IPS DF 6.9 (cell line): ENCODE measurements around the gene DIP2B.
"Not testable (repeated sequence)": the region's sequence is repeated elsewhere in the genome, so short reads cannot be mapped to it uniquely, and the experiment has no call there.

Source experiments
- DNase-seq: peaks from one replicate; pipeline ENCODE4 v3.0.0-alpha.2; 2013; ENCODE audit warnings: low read depth, low spot score
- H3K27ac ChIP-seq: one replicate; pipeline ENCODE4 v1.5.1; 2013; ENCODE audit warnings: low read length, control low read depth
- H3K27me3 ChIP-seq: 2 replicates; pipeline ENCODE4 v1.6.1; 2013; ENCODE audit warnings: mild to moderate bottlenecking, low read length; ENCODE audit not compliant: control insufficient read depth, insufficient read depth
- H3K36me3 ChIP-seq: 2 replicates; pipeline ENCODE4 v1.6.1; 2013; ENCODE audit warnings: low read length; ENCODE audit not compliant: control insufficient read depth, insufficient read depth
- H3K4me1 ChIP-seq: 2 replicates; pipeline ENCODE4 v1.6.1; 2013; ENCODE audit warnings: low read length; ENCODE audit not compliant: control insufficient read depth, insufficient read depth
- H3K4me3 ChIP-seq: 2 replicates; pipeline ENCODE4 v1.5.1; 2013; ENCODE audit warnings: mild to moderate bottlenecking, low read length
- H3K9me3 ChIP-seq: 2 replicates; pipeline ENCODE4 v1.6.1; 2013; ENCODE audit warnings: low read length, inconsistent platforms; ENCODE audit not compliant: control insufficient read depth, insufficient read depth
- WGBS: extraction: QIAGEN DNeasy Blood & Tissue Kit; methylation state at CpG from one replicate; pipeline ENCODE4 v1.1.7; 2013; ENCODE audit warnings: mixed read lengths, missing lambda C conversion rate; ENCODE audit not compliant: insufficient read length, insufficient coverage; 5-methylcytosine and 5-hydroxymethylcytosine counted together

Gene DIP2B

DNA sequence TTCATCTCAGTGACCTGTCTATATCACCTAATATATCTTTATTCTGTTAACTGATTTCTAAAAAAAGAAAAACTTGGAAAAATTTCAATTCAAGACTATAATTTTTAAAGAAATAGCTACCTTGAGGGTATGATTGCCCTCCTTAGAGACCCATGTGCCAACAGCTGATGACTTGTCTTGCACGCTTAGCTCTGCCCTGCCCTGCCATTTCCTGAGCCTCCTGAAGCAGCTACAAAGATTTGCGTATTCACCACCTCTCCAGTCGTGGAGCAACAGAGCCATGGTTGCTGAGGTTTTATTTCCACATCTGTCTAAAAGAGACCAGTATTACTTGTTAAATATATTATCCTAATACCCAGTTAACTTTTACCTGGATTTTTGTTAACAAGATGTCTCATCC lies 167.4 kb downstream of the DIP2B start:
- no peaks in the 10 kb centered on the region; the same call in 1 of the 2 replicates for H3K36me3 ChIP-seq
- H3K27me3 ChIP-seq = no peaks in the 10 kb centered on the region
- peaks cover 2% of the 10 kb centered on the region; the same call in 1 of the 2 replicates for H3K9me3 ChIP-seq
- no CpG with 5 or more reads among the region's 3 CpGs for WGBS
- DNase-seq = no peak
- H3K4me1 ChIP-seq = no peaks in the 10 kb centered on the region
- no peak overlapping the region for H3K4me3 ChIP-seq
- no peak overlapping the region for H3K27ac ChIP-seq

DNA sequence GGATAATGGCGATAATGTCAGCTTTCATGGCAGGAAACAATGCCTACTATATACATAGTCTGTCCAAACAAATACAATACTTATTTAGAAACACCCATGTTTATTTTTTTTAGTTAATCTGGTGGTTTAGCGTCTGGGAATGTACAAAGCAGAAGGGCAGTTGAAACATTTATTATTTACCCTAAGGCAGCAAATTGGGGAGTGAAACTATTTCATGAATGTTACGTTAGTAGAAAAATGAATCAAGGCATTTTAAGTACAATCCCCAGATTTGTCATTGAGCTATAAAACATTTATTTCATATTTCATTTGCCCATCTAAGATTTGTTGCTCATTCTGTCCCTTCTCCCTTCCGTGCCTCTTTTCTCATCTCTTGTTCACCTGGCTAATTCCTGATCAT lies 172.0 kb downstream of the DIP2B start:
- Histone ChIP-seq H3K4me3 (no peak overlapping the region), H3K27me3 (no peaks in the 10 kb centered on the region), H3K36me3 (no peaks in the 10 kb centered on the region; the same call in 1 of the 2 replicates), H3K27ac (no peak overlapping the region), H3K9me3 (peaks cover 2% of the 10 kb centered on the region; the same call in 1 of the 2 replicates), H3K4me1 (no peaks in the 10 kb centered on the region)
- WGBS = no CpG with 5 or more reads among the region's 4 CpGs
- no peak for DNase-seq

DNA sequence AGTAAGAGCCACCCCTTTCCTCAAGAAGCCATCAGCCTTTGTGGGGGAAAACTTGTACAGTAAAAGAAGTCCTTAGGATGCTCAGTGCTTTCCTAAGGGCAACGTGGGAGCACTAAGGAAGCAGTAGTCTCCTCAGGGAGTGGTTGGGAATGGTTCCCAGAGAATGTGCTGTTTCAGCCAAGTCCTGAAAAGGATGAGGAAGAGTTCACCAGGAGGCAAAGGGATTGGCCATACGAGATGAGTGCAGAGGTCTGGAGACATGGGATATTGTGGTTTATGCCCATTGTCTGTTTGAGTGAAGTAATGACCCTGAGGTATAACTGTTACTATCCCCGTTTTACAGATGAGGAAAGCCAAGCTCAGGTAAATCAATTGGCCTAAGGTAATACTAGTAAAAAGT lies 173.1 kb downstream of the DIP2B start:
- no peak for DNase-seq
- no peak overlapping the region for H3K27ac ChIP-seq
- H3K4me3 ChIP-seq = no peak overlapping the region
- H3K9me3 ChIP-seq = peaks cover 2% of the 10 kb centered on the region; the same call in 1 of the 2 replicates
- no peaks in the 10 kb centered on the region for H3K4me1 ChIP-seq
- no CpG with 5 or more reads among the region's 3 CpGs for WGBS
- H3K27me3 ChIP-seq = no peaks in the 10 kb centered on the region
- H3K36me3 ChIP-seq = no peaks in the 10 kb centered on the region; the same call in 1 of the 2 replicates

DNA sequence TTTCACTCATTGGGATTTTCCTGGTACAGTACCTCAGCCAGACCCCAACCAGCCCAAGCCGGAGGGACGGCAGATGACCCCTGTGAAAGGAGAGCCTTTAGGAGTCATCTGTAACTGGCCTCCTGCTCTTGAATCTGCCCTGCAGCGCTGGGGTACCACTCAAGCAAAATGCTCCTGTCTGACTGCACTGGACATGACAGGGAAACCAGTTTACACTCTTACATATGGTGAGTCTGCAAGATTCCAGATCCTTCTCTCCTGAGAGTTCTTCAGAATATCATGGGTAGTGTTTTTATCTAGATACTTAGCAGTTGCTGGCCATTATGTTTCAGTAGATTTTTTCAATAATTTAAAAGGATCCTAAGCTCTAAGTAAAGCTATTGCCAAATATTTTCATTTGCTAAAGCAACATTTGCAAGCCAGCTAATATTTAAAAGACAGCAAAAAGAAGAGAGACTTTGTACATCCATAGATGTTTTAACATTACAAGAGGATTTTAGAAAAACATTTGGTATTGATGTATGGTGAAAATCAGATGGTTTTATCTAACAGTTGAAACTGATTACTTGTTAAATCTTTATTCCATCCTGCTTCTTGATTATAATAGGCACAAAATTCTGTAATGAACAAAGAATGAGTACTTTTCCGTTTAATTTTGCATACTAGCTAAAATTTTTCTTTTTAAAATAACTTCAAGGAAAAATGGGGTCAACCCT lies 174.0 kb downstream of the DIP2B start:
- DNase-seq = no peak
- H3K36me3 ChIP-seq = no peaks in the 10 kb centered on the region; the same call in 1 of the 2 replicates
- no peak overlapping the region for H3K4me3 ChIP-seq
- H3K27me3 ChIP-seq = no peaks in the 10 kb centered on the region
- no CpG with 5 or more reads among the region's 4 CpGs for WGBS
- H3K4me1 ChIP-seq = no peaks in the 10 kb centered on the region
- no peak overlapping the region for H3K27ac ChIP-seq
- H3K9me3 ChIP-seq = peaks cover 2% of the 10 kb centered on the region; the same call in 1 of the 2 replicates

DNA sequence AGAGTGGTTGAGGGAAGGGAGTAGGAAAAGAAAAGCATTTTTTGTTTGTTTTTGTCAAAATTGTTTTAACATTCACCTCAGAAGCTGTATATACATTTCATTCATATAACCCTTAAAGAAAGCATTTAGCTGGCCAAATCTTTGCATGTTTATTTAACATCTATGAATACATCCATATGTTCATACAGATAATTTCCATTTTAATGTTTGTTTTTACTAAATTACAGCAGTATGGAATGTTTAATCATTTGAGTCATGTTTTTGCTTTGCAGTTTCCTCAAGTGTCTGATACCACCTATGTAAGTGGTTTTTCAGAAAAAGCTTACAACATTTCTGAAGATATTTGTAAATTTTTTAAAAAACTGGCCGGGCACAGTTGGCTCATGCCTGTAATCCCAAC lies 174.8 kb downstream of the DIP2B start:
- no peak overlapping the region for H3K4me3 ChIP-seq
- H3K36me3 ChIP-seq = no peaks in the 10 kb centered on the region; the same call in 1 of the 2 replicates
- H3K4me1 ChIP-seq = no peaks in the 10 kb centered on the region
- no CpG with 5 or more reads among the region's 1 CpG for WGBS
- H3K27ac ChIP-seq = no peak overlapping the region
- DNase-seq = no peak
- peaks cover 2% of the 10 kb centered on the region; the same call in 1 of the 2 replicates for H3K9me3 ChIP-seq
- no peaks in the 10 kb centered on the region for H3K27me3 ChIP-seq

DNA sequence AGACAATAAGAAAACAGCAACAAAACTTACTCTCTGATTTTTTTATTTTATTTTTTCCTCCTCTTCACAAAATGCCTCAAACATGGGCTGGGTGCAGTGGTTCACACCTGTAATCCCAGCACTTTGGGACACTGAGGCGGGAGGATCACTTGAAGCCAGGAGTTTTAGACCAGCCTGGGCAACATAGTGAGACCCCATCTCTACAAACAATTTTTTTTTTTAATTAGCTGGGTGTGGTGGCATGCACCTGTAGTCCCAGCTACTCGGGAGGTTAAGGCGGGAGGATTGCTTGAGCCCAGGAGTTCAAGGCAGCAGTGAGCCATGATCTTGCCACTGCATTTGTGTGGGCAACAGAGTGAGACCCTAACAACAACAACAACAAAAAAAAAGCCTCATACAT lies 176.3 kb downstream of the DIP2B start:
- WGBS = no CpG with 5 or more reads among the region's 3 CpGs
- not testable (repeated sequence) for DNase-seq, H3K4me3 ChIP-seq, H3K27ac ChIP-seq, H3K4me1 ChIP-seq, H3K27me3 ChIP-seq, H3K36me3 ChIP-seq, H3K9me3 ChIP-seq

DNA sequence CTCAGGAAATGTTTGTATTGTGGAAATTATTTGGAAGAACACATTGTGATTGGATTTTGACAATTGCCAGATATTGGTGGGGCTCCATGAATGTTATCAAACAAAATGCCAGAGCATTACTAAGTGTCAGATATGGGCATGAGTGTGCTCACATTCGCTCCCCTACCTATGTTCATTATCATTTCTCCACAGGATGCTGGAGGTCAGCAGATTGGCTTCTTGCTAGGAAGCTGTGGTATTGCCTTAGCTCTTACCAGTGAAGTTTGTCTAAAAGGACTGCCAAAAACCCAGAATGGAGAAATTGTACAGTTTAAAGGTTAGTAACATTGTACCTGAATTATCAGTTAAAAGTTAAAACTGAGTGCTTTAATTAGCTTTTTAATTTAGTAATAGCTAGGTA lies 180.9 kb downstream of the DIP2B start:
- no peak for DNase-seq
- Histone ChIP-seq H3K27me3 (no peaks in the 10 kb centered on the region), H3K4me3 (no peak overlapping the region), H3K27ac (no peak overlapping the region), H3K4me1 (no peaks in the 10 kb centered on the region), H3K9me3 (no peaks in the 10 kb centered on the region), H3K36me3 (no peaks in the 10 kb centered on the region)
- no CpG with 5 or more reads among the region's 1 CpG for WGBS

DNA sequence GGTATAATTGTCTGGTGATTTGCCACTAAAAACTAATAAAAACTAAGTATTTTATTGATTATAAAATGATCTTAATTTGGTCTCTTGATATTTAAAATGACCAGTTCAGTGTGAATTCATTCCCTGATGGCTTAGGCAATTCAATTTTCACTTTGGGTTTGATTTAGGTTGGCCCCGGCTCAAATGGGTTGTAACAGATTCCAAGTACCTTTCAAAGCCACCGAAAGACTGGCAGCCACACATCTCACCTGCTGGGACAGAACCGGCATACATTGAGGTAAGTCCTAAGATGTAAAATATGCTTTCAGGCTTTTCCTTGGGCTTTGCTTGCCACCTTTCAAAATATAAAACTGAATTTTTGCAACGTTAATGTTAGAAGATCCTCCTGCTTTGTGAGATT lies 181.6 kb downstream of the DIP2B start:
- Histone ChIP-seq H3K27me3 (no peaks in the 10 kb centered on the region), H3K4me1 (no peaks in the 10 kb centered on the region), H3K4me3 (no peak overlapping the region), H3K9me3 (no peaks in the 10 kb centered on the region), H3K36me3 (no peaks in the 10 kb centered on the region), H3K27ac (no peak overlapping the region)
- no CpG with 5 or more reads among the region's 4 CpGs for WGBS
- no peak for DNase-seq

DNA sequence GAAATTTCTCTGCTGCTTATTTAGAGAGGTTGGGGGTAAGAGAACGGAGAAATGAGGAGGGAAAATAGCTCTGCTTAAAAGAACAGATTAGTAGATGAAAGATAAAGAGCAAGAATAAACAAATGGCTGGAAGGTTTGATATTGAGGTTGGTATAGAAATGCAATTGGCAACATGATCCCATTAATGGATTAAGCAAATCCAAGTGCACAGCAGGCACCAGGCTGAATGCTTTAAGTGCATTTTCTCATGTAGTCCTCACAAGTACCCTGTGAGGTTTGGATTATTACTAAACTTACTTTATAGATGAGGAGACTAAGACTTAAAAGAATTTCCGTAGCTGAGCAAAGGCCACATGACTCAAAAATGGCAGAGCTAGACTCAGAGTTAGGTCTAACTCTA lies 182.2 kb downstream of the DIP2B start:
- Histone ChIP-seq H3K4me1 (no peaks in the 10 kb centered on the region), H3K4me3 (no peak overlapping the region), H3K27me3 (no peaks in the 10 kb centered on the region), H3K27ac (no peak overlapping the region), H3K9me3 (no peaks in the 10 kb centered on the region), H3K36me3 (no peaks in the 10 kb centered on the region)
- no peak for DNase-seq
- 100% methylated on average over 1 of the region's 2 CpGs for WGBS

DNA sequence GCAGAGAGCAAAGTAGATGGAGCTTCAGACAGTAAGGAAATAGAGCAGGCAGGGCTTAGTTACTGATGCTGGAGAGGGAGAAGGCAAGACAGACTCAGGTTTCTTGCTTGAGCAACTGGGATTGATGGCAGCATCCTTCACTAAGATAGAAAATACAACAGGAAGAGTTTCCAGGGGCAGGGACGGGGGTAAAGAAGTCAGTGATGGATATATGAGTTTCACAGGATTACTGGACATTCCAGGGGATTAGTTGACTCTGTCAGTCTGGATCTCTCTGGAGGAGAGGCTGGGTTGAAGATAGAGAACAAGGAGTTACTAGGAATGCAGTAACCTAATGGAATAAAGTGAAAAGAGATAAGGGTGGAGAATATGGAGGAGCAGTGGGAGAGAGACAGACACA lies 184.7 kb downstream of the DIP2B start:
- no peak for DNase-seq
- Histone ChIP-seq H3K9me3 (no peaks in the 10 kb centered on the region), H3K27ac (no peak overlapping the region), H3K4me3 (no peak overlapping the region), H3K36me3 (peaks cover 3% of the 10 kb centered on the region; the same call in 1 of the 2 replicates), H3K27me3 (no peaks in the 10 kb centered on the region), H3K4me1 (no peaks in the 10 kb centered on the region)
- no CpG with 5 or more reads among the region's 1 CpG for WGBS

DNA sequence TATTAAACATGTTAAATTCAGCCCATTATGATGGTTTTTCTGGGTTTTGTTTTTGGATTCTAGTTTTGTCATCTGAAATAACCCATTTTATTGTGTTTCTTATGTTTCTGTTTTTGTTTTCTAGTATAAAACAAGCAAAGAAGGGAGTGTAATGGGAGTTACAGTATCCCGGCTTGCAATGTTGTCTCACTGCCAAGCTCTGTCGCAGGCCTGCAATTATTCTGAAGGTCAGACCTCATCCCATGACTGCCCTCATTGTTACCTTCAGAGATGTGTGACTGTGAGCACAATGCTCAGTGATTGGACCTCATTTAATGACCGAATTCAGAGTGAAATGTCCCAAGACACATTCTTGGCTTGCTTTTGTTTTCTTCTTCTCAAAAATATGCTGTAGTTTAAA lies 186.1 kb downstream of the DIP2B start:
- H3K9me3 ChIP-seq = no peaks in the 10 kb centered on the region
- H3K4me3 ChIP-seq = no peak overlapping the region
- DNase-seq = no peak
- no peak overlapping the region for H3K27ac ChIP-seq
- WGBS = no CpG with 5 or more reads among the region's 3 CpGs
- no peaks in the 10 kb centered on the region for H3K4me1 ChIP-seq
- no peaks in the 10 kb centered on the region for H3K27me3 ChIP-seq
- H3K36me3 ChIP-seq = peaks cover 3% of the 10 kb centered on the region; the same call in 1 of the 2 replicates
